NCI-H2029 treated with DMSO at 0.1 percent for 48 hours (cell line): ENCODE results near the gene SLC2A14.
"Not testable (repeated sequence)": the region's sequence is repeated elsewhere in the genome, so short reads cannot be mapped to it uniquely, and the experiment has no call there.

Source experiments
- DNase-seq: peaks from one replicate; lab custom pipeline; 2025; lab: John Stamatoyannopoulos, UW

The SLC2A14 gene

GRCh38 chr12:7833831-7834230, 38.9 kb downstream of the SLC2A14 start:
- DNase-seq = no peak

DNA sequence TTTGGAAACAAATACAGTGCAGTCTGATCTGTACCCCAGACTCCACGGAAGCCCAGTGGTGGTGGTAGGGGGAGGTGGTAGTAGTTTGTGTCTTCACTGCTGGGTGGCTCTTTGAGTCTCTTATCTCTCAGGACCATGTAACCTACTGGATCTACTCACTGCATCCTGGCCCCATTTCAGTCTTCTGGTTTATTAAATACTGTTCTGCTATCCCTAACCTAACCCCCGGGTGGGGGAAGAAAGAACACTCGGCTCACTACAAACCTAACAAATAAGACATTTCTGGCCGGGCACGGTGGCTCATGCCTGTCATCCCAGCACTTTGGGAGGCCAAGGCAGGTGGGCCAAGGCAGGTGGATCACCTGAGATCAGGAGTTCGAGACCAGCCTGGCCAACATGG, 39.5 kb downstream of the SLC2A14 start:
- not testable (repeated sequence) for DNase-seq

DNA sequence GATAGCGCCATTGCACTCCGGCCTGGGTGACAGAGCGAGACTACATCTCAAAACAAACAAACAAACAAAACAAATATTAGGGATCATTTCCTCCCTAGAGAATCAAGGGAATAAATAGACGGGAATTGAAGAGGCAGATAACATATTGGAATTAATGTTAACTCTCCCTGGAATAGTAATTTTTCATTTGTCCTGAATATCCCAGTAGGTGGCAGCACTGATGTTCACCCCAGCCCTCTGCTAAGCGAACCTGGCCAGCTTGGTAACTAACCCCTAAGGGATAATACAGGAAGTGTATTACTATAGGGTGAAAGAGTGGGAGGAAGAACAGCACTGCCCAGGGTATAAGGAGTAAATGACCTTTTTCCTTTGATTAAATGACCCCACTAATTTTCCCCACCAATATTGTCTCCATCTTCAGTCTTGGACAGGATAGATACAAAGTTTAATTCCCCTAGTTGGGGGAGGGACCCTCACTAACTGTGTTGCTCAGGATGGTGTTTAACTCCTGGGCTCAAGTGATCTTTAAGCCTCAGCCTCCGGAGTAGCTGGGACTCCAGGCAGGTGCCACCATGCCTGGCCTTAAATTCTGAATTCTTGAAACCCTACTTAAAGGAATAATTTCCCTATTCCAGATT, 40.5 kb downstream of the SLC2A14 start:
- no peak for DNase-seq

- not testable (repeated sequence) for DNase-seq
These were observed 43.0 kb downstream of the SLC2A14 start for GRCh38 chr12:7829737-7830136.

DNA sequence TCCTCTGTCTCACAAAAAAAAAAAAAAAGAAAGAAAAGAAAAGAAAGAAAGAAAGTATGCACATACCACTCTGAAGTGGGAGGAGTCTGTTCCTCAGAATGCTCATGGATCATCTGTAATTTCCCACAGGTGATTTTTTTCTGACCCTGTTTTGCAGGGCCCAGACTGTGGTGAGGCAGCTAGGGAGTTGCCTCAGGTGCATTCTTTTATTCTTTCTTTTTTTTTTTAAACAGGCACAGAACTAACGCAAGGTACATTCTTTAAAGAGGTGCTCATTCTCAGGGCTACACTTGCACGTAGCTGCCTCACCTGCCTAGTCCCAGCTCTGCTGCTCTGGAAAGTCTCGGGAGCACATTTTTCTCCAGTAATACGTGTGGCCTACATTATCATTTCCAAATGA, 47.0 kb downstream of the SLC2A14 start:
- DNase-seq = not testable (repeated sequence)

GRCh38 chr12:7806863-7807487, 65.7 kb downstream of the SLC2A14 start:
- DNase-seq = no peak

DNA sequence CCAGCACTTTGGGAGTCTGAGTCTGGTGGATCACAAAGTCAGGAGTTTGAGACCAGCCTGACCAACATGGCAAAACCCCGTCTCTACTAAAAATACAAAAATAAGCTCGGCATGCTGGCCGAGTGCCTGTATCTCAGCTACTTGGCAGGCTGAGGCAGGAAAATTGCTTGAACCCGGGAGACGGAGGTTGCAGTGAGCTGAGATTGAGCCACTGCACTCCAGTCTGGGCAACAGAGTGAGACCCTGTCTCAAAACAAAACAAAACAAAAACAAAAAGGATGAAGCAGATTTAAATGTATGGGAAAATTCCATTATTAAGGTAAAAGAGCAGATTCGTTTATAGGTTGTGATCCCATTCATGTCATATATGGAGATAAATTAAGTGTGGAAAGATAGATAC, 66.4 kb downstream of the SLC2A14 start:
- not testable (repeated sequence) for DNase-seq

GRCh38 chr12:7801460-7801859, 71.3 kb downstream of the SLC2A14 start:
- no peak for DNase-seq

DNA sequence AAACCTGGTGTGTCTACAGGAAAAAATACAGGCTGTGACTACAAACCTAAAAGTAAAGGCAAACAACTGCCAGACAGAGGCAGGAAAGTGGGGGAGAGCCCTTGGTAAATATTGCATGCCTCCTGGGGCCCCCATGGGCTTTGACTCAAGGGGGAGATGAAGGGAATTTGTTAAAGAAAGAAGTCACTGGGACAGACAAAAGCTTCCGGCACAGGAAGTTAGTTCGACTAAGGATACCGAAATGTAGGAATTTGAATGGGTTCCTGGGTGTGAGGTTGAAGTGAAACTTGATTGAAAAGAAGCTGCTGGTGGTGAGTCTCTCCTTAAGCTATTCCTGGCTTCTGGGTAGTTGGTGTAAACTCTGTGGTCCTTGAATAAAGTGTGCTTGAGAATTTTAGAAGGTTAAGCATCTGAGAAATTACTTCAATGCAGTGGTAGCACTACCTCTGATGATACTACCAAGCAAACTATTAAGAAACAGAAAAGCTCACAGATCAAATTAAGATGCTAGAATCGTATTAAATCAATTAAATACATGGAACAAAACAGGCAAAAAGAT, 73.9 kb downstream of the SLC2A14 start:
- DNase-seq = not testable (repeated sequence)

GRCh38 chr12:7797698-7798398, 74.9 kb downstream of the SLC2A14 start:
- DNase-seq = no peak

DNA sequence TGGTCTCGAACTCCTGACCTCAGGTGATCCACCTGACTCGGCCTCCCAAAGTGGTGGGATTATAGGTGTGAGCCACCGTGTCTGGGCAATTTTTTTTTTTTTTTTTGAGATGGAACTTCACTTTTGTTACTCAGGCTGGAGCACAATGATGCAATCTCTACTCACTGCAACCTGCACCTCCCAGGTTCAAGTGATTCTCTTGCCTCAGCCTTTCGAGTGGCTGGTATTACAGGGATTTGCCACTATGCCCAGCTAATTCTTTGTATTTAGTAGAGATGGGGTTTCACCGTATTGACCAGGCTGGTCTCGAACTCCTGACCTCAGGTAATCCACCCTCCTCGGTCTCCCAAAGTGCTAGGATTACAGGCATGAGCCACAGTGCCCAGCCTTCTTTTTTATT, 75.4 kb downstream of the SLC2A14 start:
- DNase-seq = not testable (repeated sequence)

GRCh38 chr12:7793211-7793610, 79.5 kb downstream of the SLC2A14 start:
- DNase-seq = no peak

GRCh38 chr12:7788884-7789528, 83.7 kb downstream of the SLC2A14 start, which contains the start of gene NANOG:
Gene NANOG, plus strand, starts transcription at chr12:7789402. Its CDS starts 213 bp downstream, at chr12:7789615.
- DNase-seq = not testable (repeated sequence)

DNA sequence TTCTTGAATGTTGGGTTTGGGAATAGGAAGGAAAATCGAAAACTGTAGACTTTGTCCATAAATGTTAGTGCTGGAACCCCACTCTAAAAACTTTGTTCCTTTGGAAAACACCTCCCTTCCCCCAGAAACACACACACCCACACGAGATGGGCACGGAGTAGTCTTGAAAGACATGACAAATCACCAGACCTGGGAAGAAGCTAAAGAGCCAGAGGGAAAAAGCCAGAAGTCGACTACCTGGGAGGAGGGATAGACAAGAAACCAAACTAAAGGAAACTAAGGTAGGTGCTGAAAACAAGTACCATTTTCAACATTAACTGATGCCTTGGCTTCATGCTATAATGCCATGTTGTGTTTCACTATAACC, 84.4 kb downstream of the SLC2A14 start:
- DNase-seq = no peak

DNA sequence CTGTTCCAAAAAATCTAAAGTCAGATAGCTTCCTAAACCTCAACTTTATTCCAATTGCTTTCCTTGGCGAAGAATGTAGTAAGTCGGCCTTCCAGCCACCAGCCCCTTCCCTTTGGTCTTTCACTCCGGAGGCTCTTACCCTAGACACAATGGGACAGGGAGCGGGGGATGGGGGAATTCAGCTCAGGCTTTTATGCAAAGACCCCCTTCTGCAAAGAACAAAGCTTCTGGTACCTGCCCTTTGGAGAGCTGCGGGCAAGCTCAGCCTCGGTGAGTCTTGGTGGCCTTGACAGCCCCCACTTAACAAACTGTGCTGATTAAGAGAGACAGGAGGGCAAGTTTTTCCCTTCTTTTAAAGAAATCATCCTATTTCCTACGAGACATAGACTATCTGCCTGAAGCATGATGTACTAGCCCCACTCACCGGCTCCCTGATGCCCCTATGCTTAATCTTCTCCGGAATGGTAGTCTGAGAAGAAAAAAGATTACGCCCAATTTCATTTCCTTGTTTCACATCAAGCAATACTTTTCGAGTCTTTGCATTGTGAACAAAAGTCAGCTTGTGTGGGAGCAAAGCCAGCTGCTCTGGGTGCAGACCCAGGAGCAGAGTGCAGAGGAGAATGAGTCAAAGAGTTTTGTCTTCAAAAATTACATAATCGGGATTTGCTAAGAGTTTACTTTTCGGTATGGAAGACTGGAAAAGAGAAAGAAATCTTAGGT, 85.0 kb downstream of the SLC2A14 start:
- no peak for DNase-seq

DNA sequence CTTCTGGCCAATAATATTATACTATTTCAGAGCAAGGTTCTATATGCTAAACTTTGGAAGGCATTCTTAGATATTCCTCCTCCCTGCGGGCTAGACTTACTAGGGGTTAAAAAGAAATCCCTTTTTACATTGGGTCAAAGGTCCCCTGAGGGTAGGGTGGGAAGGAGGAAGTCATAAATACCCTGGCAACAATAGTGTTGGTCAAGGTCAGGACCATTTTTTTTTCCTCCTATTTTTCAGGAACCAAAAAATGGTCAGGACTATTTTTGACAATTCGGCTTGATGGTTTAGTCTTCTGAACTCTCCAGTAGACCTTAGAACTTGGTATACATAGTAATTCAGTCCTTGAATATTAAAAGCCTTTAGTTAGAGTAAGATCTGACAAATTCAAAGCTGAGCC, 88.0 kb downstream of the SLC2A14 start:
- no peak for DNase-seq

GRCh38 chr12:7783433-7783832, 89.3 kb downstream of the SLC2A14 start:
- DNase-seq = not testable (repeated sequence)

DNA sequence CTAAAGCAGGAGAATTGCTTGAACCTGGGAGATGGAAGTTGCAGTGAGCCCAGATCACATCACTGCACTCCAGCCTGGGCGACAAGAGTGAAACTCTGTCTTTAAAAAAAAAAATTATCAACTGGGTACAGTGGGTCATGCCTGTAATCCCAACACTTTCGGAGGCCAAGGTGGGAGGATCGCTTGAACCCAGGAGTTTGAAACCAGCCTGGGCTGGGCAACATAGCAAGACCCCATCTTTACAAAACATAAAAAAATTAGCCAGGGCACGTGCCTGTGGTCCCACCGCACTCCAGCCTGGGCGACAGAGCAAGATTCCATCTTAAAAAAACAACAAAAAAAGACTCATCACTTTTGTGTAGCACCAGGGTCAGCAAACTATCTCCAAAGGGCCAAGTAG, 90.7 kb downstream of the SLC2A14 start:
- no peak for DNase-seq

- DNase-seq = no peak
These were observed 91.4 kb downstream of the SLC2A14 start for GRCh38 chr12:7781274-7781673.

DNA sequence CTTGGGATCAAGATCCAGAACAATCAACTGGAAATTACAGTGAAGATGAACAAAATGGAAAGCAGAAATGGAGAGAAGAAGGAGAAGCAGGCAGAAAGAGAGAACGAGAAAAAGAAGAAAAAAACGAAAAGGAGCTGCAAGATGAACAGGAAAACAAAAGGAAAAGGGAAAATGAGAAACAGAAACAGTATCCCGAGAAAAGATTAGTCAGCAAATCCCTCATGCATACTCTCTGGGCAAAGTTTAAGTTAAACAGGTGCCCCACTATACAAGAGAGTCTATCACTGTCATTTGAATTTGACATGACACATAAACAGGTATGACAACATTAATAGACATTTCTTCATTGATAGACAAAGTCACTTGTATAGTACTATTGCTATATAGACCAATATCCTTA, 102.7 kb downstream of the SLC2A14 start:
- DNase-seq = no peak
